OCI-LY3 (cell line): ENCODE results near the gene PCDHGB3.

Experiments
- CTCF ChIP-seq: fragments of 200-600, 300-600 bp; sonication (generic); IDR thresholded peaks from 2 replicates; pipeline ENCODE4 v1.5.1; 2014; ENCODE audit warnings: antibody characterized with exemption, low read length, low read depth
- EZH2phosphoT487 ChIP-seq: fragments of 200-600 bp; shearing (Covaris generic); IDR thresholded peaks from 2 replicates; pipeline ENCODE4 v1.6.1; 2018; ENCODE audit warnings: antibody characterized with exemption, mixed run types, low read depth

GRCh38 chr5:141366016-141366896, 3.8 kb upstream of the PCDHGB3 start:
- TF ChIP-seq CTCF (no peak), EZH2phosphoT487 (no peak)
